Stimulated activated CD4-positive, alpha-beta T cell treated with anti-CD3 and anti-CD28 coated beads, Interleukin-1b, Interleukin-23, amount 100 ng/mL, for 48 hours (primary cell): ENCODE results near the gene PGLYRP3.
A peak's percentile ranks its signal among the peaks of the same experiment; 100 is the strongest.

Source experiments
- DNase-seq: peaks from one replicate; pipeline ENCODE4 v3.0.0-alpha.2; 2020

The PGLYRP3 gene

GRCh38 chr1:153308540-153308939 is 4.2 kb downstream of the PGLYRP3 start:
- no peak for DNase-seq

- no peak for DNase-seq
These were observed 5.5 kb downstream of the PGLYRP3 start for GRCh38 chr1:153307221-153307600.

- DNase-seq = no peak
These were observed 6.2 kb downstream of the PGLYRP3 start for GRCh38 chr1:153306303-153307220.

- DNase-seq = no peak
These were observed 7.1 kb downstream of the PGLYRP3 start for GRCh38 chr1:153305682-153306081.

GRCh38 chr1:153302308-153302707 is 10.4 kb downstream of the PGLYRP3 start:
- DNase-seq = no peak

- DNase-seq = no peak
These were observed 18.9 kb downstream of the PGLYRP3 start for GRCh38 chr1:153293851-153294250.

- no peak for DNase-seq
These were observed 19.3 kb downstream of the PGLYRP3 start for GRCh38 chr1:153293480-153293775.

- DNase-seq = no peak
These were observed 19.8 kb downstream of the PGLYRP3 start for GRCh38 chr1:153292740-153293479.

GRCh38 chr1:153292185-153292584 is 20.6 kb downstream of the PGLYRP3 start:
- DNase-seq = no peak

- DNase-seq = no peak
These were observed 21.2 kb downstream of the PGLYRP3 start for GRCh38 chr1:153291514-153291913.

- peak; percentile 18 for DNase-seq
These were observed 24.0 kb downstream of the PGLYRP3 start for GRCh38 chr1:153288634-153289275.

- DNase-seq = peak; percentile 53
These were observed 34.9 kb downstream of the PGLYRP3 start for GRCh38 chr1:153277852-153278251.

- no peak for DNase-seq
These were observed 40.6 kb downstream of the PGLYRP3 start for GRCh38 chr1:153272186-153272585.

GRCh38 chr1:153271711-153272110 is 41.0 kb downstream of the PGLYRP3 start:
- DNase-seq = no peak

- DNase-seq = no peak
These were observed 47.3 kb downstream of the PGLYRP3 start for GRCh38 chr1:153265457-153265856.

GRCh38 chr1:153262462-153263157 is 50.1 kb downstream of the PGLYRP3 start:
- DNase-seq = no peak

- DNase-seq = no peak
These were observed 50.7 kb downstream of the PGLYRP3 start for GRCh38 chr1:153262070-153262366.

- no peak for DNase-seq
These were observed 51.3 kb downstream of the PGLYRP3 start for GRCh38 chr1:153261281-153262069.

- no peak for DNase-seq
These were observed 52.0 kb downstream of the PGLYRP3 start for GRCh38 chr1:153260585-153261280.

GRCh38 chr1:153259387-153259786 is 53.4 kb downstream of the PGLYRP3 start, which contains the start of gene LORICRIN:
Gene LORICRIN, plus strand, starts transcription at chr1:153259687. Its CDS starts 1,263 bp downstream, at chr1:153260950.
- no peak for DNase-seq

GRCh38 chr1:153253693-153254092 is 59.1 kb downstream of the PGLYRP3 start:
- no peak for DNase-seq

- DNase-seq = no peak
These were observed 59.7 kb downstream of the PGLYRP3 start for GRCh38 chr1:153253076-153253475.
